ENCODE data around the gene DCTN4.

- no peak for TF ChIP-seq POLR2A (IDR thresholded peaks at IDR 0.05; ENCODE audit: extremely low read depth, insufficient read length)
- TF ChIP-seq, protein P1, sequence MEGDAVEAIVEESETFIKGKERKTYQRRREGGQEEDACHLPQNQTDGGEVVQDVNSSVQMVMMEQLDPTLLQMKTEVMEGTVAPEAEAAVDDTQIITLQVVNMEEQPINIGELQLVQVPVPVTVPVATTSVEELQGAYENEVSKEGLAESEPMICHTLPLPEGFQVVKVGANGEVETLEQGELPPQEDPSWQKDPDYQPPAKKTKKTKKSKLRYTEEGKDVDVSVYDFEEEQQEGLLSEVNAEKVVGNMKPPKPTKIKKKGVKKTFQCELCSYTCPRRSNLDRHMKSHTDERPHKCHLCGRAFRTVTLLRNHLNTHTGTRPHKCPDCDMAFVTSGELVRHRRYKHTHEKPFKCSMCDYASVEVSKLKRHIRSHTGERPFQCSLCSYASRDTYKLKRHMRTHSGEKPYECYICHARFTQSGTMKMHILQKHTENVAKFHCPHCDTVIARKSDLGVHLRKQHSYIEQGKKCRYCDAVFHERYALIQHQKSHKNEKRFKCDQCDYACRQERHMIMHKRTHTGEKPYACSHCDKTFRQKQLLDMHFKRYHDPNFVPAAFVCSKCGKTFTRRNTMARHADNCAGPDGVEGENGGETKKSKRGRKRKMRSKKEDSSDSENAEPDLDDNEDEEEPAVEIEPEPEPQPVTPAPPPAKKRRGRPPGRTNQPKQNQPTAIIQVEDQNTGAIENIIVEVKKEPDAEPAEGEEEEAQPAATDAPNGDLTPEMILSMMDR (IDR thresholded peaks at IDR 0.05; ENCODE audit: low read depth, low read length) = no peak
These were observed 96.8 kb downstream of the DCTN4 start for GRCh38 chr5:150661821-150662596.
